ENCODE data around the gene RASD2. TPM values are rescaled to one million over a fixed set of nuclear protein-coding genes. Genes with fewer than 3 reads are reported as not detected.

Gene RASD2
- total RNA-seq, 1 donor from 2014 or later = 1.1 TPM

DNA sequence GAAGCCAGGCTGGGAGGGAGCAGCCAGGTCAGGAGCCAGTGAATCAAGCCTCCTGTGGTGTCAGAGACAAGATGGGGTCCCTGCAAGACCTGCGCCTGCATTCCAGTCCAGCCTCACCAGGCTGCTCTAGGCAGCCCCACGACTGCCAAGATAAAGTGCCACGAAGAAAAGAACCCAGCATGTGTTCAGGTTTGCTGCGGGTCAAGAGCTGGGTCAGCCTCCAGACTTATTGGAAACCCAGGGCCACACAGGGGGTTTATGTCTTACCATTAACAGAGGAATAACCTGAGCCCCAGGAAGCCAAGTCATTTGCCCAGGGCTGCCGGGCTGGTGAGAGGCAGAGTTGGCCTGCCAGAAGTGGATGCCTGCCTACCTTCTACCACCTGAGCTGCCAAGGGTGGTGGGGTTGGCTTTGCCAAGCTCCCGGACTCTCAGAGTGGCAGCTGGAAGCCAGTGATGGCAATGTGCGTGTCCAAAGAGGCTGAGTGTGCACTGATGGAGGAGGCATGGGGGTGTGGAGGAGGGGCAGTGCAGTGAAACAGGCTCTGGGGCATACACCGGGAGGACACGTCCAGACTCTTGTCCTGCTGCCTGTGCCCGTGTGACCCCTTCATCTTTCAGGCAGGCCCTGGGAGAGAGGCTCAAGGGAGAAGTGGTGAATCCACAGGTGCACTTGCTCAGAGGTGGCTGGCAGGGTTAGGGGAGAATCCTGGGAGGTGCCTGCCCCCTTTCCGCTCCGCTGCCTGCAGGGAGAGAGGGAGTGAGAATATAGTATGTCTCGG, 1.7 kb downstream of the RASD2 start:
- no peak for DNase-seq

DNA sequence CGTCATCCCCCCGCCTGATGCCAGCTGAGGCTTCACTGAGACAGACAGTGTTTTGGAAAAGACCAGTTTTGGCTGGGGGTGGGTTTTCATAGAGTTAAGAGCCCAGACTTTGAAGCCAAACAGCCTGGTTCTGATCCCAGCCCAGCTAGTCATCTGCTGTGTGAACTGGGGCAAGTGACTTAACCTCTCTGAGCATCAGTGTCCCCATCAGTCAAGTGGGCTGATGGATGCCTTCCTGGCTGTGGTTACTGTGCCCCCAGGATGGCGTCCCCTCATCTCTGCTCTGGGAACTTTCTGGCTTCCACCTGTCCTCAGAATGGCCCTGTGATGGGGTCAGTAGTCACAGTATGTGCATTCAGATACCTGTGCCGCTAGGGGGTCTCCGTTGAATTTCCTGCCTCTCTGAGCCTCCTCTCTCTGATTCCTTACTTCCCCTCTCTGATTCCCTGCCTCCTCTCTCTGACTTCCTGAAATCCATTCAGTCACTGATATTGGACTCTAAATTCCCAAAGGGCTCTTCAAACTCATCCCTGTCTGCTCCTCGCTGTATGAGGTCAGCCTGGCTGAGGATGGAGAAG, 2.4 kb downstream of the RASD2 start:
- DNase-seq = no peak

GRCh38 chr22:35543702-35544101, 3.1 kb downstream of the RASD2 start:
- no peak for DNase-seq

- no peak for DNase-seq
Measured at GRCh38 chr22:35544189-35544588, 3.6 kb downstream of the RASD2 start.

DNA sequence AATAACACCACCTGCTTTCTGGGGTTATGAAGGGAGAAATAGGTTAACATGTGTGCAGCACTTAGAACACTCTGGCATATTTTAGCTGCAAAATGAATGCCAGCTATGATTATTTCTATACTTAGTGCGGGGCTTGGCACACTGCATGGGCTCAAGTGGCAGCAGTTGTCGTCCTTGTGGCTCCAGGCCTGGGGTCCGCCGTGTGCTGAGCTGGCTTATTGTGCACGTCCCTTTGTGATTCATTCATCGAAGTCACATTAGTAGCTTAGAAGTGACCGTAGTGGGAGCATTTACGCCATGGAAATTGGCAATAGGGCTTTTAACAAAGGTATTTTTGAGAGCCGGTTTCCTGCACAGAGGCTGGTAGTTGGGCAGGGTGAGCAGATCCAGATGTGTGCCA, 4.2 kb downstream of the RASD2 start:
- DNase-seq = no peak

DNA sequence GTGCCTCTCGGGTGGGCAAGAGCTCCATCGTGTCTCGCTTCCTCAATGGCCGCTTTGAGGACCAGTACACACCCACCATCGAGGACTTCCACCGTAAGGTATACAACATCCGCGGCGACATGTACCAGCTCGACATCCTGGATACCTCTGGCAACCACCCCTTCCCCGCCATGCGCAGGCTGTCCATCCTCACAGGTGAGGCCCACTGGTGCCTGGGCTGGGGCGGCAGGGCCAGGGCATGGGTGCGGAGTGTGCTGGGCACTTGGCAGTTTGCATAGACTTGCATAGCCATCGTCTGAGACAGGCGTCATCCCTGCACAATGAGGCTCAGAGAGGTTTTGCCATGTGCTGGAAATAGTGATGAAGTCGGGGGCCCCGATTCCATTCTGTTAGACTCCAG, 6.3 kb downstream of the RASD2 start:
- DNase-seq = no peak

GRCh38 chr22:35547987-35548721, 7.5 kb downstream of the RASD2 start:
- DNase-seq = no peak

DNA sequence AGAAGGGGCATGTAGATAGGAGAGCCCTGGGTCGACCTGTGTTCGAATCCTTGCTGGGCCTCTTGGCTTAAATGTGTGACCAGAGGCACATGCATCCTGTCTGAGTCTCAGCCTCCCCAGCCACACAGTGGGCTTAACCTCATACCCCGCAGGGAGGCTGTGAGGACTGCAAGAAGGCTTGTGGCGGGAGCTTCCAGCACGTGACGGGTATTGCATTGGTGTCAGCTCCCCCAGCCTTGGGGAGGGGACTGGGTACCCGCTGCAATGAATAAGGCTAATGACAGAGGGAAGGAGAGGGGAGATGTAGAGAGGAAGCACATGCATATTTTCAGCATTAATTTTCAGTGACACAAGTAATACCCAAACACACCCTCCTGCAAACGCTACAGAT, 8.1 kb downstream of the RASD2 start:
- no peak for DNase-seq

DNA sequence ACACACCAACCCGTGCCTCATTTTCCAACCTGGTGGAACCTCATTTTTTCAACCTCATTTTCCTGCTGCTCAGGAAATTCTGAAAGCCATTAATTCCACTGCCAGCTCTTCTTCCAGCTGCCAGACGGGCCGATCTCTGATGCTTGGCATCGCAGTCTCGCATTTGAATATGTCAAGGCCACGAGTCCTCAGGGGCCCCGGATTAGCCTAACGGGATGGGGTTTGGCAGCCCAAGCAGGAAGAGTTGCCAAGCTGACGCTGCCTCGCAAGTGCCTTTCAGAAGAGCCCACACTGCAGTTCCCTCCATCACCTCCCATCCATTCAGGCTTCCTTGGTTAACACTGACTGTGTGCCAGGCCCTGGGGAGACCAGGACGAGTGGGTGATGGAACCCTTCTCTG, 8.7 kb downstream of the RASD2 start:
- DNase-seq = peak; percentile 56

DNA sequence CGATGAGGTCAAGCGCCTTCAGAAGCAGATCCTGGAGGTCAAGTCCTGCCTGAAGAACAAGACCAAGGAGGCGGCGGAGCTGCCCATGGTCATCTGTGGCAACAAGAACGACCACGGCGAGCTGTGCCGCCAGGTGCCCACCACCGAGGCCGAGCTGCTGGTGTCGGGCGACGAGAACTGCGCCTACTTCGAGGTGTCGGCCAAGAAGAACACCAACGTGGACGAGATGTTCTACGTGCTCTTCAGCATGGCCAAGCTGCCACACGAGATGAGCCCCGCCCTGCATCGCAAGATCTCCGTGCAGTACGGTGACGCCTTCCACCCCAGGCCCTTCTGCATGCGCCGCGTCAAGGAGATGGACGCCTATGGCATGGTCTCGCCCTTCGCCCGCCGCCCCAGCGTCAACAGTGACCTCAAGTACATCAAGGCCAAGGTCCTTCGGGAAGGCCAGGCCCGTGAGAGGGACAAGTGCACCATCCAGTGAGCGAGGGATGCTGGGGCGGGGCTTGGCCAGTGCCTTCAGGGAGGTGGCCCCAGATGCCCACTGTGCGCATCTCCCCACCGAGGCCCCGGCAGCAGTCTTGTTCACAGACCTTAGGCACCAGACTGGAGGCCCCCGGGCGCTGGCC, 11.0 kb downstream of the RASD2 start:
- DNase-seq = no peak

GRCh38 chr22:35552196-35552842, 11.7 kb downstream of the RASD2 start:
- no peak for DNase-seq

- DNase-seq = no peak
Measured at GRCh38 chr22:35552846-35553245, 12.2 kb downstream of the RASD2 start.

DNA sequence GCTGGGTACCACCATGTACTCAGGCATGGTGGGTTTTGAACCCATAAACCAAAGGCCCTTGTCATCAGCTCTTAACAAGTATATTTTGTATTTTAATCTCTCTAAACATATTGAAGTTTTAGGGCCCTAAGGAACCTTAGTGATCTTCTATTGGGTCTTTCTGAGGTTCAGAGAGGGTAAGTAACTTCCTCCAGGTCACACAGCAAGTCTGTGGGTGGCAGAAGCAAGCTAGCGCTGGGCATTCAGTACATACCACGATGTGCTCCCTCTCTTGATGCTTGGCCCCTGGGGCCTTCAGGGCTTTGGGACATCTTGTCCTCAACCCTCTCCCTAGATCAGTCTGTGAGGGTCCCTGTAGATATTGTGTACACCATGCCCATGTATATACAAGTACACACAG, 12.7 kb downstream of the RASD2 start:
- DNase-seq = no peak

- DNase-seq = no peak
Measured at GRCh38 chr22:35554297-35554845, 13.7 kb downstream of the RASD2 start.

DNA sequence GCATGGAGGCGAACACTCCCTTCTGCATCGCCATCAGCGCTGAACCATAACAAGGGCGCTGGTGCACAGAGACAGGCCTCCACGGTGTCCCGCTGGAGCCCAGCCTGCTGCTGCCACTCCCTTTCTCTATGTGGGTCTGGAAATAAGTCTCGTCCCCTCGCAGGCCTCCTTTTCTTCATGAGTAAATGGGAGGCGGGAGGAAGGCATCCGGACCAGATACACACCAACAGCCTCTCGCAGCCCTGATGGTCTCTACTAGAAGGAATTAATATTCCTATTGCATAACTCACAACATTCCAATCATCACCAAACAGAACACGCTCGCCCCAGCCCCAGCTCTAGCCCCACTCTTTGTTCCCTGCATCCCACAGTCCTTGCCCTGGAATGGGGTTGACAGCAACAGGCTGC, 14.9 kb downstream of the RASD2 start:
- no peak for DNase-seq

DNA sequence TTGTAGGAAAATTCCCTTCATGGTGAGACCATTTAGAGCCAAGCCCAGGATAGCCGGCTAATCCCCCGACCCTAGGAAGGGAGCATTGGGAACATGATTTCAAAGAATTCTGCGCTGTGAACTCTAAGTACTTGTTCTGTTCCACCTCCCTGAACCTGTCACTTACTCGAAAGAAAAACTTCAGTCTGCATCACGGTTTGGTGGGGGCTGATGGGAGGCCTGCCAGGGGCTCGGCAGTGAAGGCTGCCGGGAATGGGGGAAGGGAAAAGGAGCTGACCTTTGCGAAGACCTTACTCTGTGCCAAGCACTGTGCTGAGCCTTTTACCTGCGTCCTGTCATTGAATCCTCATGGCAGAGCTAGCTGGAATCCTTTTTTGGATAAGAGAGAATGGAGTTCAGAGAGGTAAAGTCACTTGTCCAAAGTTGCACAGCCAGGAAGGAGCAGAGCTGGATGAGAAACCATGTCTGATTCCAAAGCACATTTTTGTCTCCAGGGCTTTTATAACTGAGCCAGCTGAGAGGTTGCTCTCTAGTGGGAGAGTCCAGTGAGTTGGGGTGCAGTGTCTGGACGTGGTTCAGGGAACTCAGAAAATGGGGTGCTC, 15.4 kb downstream of the RASD2 start:
- no peak for DNase-seq

GRCh38 chr22:35556666-35557065, 16.0 kb downstream of the RASD2 start:
- DNase-seq = no peak

DNA sequence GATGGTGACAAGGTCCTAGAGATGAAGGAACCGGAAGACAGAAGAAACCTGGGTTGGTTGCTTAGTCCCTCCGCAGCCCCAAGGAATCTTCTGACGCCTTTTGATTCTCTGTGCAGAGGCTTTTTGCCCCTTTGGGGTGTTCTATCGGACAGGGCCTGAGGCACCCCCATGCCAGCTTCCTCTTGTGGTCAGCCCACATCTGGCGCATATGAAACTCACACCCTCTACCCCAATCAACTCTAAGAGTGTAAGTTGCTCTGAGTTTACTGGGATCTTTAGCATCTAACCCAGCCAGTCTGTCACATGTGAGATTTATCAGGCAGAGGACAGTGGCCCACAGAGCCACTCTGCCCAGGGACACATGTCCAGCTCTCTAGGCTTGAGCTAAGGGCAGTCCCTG, 17.4 kb downstream of the RASD2 start:
- DNase-seq = no peak

GRCh38 chr22:35558719-35559118, 18.1 kb downstream of the RASD2 start:
- no peak for DNase-seq

GRCh38 chr22:35559354-35560005, 18.8 kb downstream of the RASD2 start:
- DNase-seq = no peak

DNA sequence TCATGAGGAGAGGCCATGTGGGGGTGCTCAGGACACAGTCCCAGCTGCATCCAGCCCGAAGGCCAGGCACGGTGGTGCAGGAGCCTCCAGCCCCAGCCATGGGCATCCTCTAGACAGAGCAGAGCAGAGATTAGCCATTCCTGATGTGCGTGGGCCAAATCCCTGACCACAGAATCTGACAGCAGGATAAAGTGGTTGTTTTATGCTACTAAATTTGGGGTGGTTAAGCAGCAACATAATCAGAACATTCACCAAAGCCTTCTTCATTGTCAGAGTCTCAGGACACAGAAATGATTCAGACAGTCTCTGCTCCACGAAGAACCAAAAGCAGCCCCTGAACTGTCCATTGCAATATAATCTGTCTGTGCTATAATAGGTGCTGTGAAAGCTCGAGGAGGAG, 19.7 kb downstream of the RASD2 start:
- no peak for DNase-seq
